GM19372 (cell line): Measurements from ENCODE around the gene MSL1.

ENCODE experiments used
- ATAC-seq: cut with Tn5 transposase; IDR thresholded peaks from one replicate; pipeline ENCODE4 v1.9.1; 2021; ENCODE audit warnings: mild to moderate bottlenecking, low read depth, moderate library complexity; ENCODE audit not compliant: unreplicated experiment

Gene MSL1

GRCh38 chr17:40121181-40122135 is at the start of gene MSL1:
Gene MSL1 (plus strand): TSS chr17:40121971. CDS start chr17:40122613, 642 bp downstream.
- ATAC-seq: no peak

GRCh38 chr17:40072040-40072734 is 49.6 kb upstream of the MSL1 start:
- no peak for ATAC-seq

DNA sequence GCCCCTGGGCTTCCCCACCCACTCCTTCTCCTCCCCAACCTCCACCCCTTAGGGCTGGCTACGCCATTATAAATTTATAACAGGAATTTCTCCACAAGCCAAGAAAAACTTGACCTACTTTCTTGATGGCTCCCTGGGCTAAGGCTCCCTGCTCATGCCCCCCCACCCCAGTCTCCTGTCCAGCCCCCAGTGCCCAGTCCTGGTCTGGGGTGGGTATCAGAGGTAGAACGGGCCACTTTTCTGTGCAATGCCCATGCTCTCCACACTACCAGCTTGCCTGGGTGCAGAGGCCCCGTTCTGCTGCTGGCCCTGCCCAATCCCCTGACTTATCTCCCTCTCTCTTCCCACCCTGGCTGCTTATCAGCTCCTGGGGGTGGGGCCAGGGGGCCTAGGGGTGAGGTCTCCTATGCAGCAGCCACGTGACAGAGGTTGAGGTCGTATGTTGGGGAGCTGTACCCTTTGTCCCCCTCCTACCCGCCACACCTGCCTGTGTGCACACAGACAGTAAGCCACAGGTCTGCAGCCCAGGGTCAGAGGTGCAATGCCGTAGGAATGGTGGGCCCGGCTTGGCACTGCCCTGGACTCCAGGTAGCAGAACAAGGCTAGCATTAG is 48.9 kb upstream of the MSL1 start:
- ATAC-seq: no peak

DNA sequence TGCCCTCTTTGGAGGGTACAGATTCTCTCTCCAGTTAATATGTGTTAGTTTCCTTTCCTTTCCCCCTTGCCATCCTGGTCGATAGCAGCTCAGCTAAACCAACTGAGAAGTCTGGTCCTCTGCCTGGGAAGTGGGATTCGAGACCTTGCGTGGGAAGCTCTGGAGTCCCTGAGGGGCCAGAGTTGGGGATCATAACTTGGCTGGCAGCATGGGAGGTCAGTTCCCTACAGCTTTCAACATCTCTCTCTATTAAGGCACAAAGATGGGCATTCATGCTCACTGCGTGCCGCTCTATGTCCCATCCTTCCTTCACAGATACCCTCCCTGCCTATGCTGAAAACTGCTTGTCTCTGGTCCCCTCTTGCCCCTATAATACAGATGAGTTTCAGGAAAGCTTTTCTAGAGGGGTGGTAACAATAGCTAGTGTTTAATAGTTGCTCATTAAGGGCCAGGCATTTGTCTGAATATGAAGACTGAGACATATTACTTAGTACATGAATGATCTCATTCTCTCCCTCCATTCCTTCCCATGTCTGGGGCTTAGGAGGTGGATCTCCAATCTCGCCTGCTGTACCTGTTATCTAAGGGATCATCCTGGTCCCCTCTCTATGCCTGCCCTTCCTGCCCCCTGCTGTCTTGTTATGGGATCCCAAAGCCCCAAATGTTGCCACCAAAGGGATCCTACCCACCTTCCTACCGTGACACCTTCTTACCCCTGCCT is 48.2 kb upstream of the MSL1 start:
- no peak for ATAC-seq

DNA sequence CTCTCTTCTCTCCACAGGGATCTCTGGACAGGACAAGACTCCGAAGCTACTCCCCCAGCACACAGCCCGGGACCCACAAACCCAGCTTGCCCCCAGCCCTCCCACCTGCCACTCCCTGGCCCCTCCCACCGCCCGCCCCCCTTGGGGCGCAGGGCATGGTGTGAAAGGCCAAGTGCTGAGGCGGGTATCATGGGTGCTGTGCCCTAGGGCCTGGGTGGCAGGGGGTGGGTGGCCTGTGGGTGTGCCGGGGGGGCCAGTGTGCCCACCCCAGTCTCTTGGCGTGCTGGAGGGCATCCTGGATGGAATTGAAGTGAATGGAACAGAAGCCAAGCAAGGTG is 47.6 kb upstream of the MSL1 start:
- ATAC-seq: no peak

GRCh38 chr17:40074871-40075200 is 46.9 kb upstream of the MSL1 start:
- no peak for ATAC-seq

DNA sequence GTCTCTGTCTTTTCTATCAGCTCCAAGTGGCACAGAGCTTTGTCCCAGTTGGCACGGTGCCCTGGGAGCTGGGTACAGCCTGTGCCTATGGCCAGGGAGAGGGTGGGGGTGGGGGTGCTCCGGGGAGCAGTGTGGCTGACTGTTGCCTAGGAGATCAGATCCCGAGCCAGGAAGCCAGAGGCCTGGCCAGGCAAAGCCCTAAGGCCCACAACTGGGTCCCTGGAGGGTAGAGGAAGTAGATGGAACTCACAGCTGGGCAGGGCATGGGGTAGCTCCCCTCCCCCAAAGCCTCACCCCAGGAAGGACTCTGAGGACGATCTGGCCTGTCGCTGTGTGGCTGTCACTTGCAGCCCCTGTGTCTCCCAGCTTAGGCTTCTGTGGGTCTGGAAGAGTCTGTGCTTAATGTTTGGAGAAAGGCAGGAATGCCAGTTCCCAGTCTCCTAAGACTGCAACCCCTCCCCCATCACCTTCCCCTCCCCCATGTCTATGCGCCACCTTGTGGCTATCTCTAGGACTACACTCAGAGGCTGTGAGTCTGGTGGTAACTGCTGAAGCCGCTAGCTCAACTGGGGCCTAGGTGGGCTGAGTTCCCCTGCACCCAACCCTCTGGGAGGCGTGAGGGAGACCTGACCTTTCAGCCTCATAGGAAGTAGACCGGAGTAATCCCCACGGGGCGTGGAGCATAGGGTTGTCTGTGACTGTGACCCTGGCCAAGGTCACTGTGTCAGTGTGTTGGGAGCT is 46.4 kb upstream of the MSL1 start:
- no peak for ATAC-seq

GRCh38 chr17:40075942-40076498 is 45.8 kb upstream of the MSL1 start:
- ATAC-seq: no peak

- ATAC-seq: no peak
These were observed 45.2 kb upstream of the MSL1 start for GRCh38 chr17:40076591-40076990.

GRCh38 chr17:40079545-40079944 is 42.2 kb upstream of the MSL1 start:
- no peak for ATAC-seq

- ATAC-seq: no peak
These were observed 37.3 kb upstream of the MSL1 start for GRCh38 chr17:40084477-40084876.

DNA sequence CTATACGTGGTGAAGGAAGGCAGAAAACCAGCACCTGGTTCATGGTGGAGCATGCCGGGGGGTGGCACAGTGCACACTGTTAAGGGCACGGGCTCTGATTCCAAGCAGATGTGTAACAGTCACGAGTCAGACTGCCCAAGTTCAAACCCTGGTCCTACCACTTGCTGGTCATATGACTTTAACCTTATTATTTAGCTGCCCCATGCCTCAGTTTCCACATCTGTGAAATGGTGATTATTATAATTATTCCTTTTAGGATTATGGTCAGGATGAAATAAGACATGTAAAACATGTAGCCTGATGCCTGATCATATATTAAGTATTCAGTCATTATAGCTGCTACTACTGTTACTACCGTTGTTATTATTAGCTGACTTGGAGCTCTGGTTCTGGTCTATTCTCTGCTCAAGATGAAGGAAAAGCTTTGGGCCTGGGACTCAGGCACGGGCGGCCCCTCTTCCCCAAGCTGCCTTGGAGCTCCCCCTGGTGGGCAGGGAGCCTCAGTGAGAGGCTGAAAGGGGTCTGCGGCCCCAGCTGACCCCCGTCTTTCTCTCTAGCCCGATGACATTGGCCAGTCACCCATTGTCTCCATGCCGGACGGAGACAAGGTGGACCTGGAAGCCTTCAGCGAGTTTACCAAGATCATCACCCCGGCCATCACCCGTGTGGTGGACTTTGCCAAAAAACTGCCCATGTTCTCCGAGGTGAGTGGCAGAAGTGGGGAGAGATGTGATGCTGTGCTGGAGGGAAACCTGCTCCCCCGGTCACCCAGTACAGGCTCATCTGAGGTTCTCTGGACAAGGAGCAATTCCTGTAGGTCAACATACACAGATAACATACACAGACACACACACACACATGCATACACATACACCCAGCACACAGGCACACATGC is 35.4 kb upstream of the MSL1 start:
- ATAC-seq: no peak

DNA sequence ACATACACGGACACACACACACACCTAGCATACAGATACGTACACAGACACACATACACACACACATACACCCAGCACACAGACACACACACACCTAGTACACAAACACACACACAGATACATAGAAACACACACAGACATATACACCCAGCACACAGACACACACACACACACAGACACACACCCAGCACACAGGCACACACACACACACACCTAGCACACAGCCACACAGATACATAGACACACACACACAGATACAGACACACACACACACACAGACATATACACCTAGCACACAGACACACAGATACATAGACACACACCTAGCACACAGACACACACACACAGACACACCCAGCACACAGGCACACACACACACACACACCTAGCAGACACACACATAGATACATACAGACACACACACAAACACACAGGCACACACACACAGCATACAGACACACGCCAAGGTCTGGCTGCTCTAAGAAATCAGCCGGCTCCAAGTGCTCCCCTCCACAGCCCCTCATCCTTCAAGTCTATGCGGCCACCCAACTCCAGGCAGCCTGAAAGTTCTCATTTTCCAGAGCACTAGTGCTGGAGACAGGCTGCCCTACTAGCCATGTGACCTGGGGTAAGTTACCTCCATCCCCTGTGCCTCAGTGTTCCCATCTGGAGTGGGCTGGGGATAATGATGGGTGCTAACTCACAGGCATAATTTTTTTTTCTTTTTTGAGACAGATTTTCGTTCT is 34.5 kb upstream of the MSL1 start:
- ATAC-seq: no peak

DNA sequence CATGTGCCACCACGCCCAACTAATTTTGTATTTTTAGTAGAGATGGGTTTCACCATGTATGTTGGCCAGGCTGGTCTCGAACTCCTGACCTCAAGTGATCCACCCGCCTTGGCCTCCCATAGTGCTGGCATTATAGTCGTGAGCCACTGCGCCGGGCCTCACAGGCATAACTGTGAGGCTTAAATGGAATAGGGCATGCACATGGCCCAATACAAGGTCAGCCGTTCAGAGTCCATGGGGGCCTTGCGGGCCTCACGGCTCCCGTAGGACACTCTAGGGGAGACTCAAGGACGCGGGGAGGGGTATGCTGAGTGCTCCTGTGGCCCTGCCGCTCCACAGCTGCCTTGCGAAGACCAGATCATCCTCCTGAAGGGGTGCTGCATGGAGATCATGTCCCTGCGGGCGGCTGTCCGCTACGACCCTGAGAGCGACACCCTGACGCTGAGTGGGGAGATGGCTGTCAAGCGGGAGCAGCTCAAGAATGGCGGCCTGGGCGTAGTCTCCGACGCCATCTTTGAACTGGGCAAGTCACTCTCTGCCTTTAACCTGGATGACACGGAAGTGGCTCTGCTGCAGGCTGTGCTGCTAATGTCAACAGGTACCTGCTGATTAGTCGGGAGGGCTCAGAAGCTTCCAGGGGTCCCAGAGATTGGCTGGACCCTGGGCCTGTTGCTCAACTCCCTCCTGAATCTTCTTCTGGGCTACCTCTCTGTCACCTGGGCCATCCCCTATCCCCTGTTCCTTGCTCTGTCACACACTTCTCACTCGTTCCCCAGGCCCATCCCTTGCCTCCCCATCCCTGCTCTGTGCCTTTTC is 33.7 kb upstream of the MSL1 start:
- no peak for ATAC-seq

DNA sequence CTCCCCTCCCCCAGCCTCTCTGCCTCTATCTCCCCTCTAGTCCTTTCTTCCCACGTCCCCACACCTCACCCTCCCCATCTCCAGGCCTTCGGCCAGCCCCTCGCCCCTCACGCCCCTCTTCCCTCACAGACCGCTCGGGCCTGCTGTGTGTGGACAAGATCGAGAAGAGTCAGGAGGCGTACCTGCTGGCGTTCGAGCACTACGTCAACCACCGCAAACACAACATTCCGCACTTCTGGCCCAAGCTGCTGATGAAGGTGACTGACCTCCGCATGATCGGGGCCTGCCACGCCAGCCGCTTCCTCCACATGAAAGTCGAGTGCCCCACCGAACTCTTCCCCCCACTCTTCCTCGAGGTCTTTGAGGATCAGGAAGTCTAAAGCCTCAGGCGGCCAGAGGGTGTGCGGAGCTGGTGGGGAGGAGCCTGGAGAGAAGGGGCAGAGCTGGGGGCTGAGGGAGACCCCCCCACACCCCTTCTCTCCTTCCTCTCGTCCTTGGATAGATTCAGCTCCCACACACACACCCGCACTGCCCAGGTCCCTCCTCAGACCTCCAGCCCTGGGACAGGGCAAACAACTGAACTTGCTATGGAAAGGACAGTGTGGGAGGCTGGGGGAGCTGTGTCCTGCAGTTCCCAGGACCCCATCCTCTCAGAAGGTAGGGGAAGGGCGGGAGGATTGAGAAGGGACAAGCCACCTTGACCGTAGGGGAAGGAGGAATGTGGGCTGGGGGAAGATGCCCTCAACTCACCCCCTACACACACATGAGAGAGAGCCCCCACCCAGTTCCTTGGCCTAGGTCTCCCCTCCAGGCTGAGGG is 32.5 kb upstream of the MSL1 start:
- ATAC-seq: no peak

DNA sequence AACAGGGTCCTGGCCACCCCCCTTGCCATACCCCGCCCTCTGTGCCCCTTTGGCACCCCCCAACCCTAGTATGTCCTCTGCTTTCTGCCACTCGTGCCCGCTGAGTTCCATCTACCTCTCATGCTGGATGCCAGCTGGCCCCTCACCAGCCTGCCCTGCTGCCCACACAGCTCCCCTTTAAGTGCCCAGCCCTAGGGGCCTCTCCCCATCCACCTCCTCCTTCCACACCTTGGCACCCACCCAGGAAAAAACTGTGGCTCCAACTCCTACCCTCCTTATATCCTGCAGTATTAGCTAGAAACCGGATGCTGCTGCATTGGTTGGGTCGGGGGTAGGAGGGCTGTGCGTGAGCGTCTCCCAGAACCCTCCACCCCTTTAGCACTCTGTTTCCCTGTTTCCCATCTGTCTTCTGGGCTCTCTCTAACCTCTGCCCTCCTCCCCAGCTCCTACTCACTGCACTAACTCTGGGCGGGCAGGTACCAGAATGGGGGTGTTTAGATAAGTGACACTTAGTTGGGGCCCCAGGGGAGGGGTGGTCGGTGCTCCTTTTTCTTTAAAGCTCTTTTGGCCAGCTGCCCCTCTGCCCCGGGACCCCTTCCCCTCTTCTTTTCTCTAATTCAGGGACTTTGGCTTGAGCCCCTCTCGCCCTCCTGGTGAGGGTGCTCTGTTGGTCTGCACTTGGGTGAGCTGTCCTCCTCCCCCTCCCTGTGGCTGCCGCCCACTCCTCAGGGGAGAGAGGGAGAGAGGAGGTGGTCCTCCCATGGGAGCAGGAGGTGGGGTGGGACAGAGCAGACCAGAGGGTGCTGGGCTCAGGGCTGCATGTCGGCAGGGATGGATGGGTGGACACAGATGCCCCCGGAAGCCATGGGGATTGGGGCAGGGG is 31.3 kb upstream of the MSL1 start:
- ATAC-seq: no peak
